Thyroid gland (tissue), 4 donors: ENCODE results near the gene SPTBN1.

Experiments used
- POLR2A ChIP-seq, 2 donors: fragments of 450-650 bp; IDR thresholded peaks; one replicate each; pipeline ENCODE4 v1.6.1; 2017; ENCODE audit warnings: antibody characterized with exemption in 2 of 2, mild to moderate bottlenecking in 2 of 2, moderate library complexity in 1 of 2
- TF ChIP-seq, protein P1 (sequence below), 6 experiments: fragments of 200-600 bp in 3 of 6; fragments of 450-650 bp in 3 of 6; sonication (generic) in 3 of 6; IDR thresholded peaks; one replicate each; pipeline ENCODE4 v1.5.1; 2016 to 2019; ENCODE audit warnings: antibody characterized with exemption in 6 of 6, mild to moderate bottlenecking in 2 of 6, inconsistent platforms in 1 of 6, moderate library complexity in 1 of 6

DNA sequence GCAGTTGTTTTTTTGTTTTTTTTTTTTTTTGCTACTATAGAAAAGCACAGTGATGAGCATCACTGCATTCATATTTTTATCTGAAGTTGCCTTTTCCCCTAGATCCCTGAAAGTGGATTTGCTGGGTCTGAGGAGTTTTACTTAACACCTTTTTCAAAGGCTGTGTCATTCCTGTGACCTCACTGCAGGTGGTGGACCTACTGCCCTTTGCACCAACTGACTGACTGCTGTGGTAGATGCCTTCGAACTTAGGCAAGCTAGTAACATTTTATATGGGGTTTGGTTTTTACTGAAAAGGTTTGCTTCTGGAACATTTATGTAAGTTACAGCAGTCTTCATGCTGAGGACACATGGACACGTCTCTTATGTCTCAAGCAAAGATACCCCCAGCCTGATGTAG, 36.2 kb downstream of the SPTBN1 start:
- TF ChIP-seq, protein P1, sequence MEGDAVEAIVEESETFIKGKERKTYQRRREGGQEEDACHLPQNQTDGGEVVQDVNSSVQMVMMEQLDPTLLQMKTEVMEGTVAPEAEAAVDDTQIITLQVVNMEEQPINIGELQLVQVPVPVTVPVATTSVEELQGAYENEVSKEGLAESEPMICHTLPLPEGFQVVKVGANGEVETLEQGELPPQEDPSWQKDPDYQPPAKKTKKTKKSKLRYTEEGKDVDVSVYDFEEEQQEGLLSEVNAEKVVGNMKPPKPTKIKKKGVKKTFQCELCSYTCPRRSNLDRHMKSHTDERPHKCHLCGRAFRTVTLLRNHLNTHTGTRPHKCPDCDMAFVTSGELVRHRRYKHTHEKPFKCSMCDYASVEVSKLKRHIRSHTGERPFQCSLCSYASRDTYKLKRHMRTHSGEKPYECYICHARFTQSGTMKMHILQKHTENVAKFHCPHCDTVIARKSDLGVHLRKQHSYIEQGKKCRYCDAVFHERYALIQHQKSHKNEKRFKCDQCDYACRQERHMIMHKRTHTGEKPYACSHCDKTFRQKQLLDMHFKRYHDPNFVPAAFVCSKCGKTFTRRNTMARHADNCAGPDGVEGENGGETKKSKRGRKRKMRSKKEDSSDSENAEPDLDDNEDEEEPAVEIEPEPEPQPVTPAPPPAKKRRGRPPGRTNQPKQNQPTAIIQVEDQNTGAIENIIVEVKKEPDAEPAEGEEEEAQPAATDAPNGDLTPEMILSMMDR (IDR thresholded peaks at IDR 0.05) = no peak
- TF ChIP-seq POLR2A (IDR thresholded peaks at IDR 0.05) = no peak
